NCI-H2196 treated with DMSO at 0.1 percent for 48 hours (cell line): Measurements from ENCODE around the gene BTBD2.
A peak's percentile ranks its signal among the peaks of the same experiment; 100 is the strongest.
"Not testable (repeated sequence)": the region's sequence is repeated elsewhere in the genome, so short reads cannot be mapped to it uniquely, and the experiment has no call there.

ENCODE experiments used
- DNase-seq: peaks from one replicate; lab custom pipeline; 2025; ENCODE audit not compliant: unreplicated experiment; lab: John Stamatoyannopoulos, UW

BTBD2 gene

DNA sequence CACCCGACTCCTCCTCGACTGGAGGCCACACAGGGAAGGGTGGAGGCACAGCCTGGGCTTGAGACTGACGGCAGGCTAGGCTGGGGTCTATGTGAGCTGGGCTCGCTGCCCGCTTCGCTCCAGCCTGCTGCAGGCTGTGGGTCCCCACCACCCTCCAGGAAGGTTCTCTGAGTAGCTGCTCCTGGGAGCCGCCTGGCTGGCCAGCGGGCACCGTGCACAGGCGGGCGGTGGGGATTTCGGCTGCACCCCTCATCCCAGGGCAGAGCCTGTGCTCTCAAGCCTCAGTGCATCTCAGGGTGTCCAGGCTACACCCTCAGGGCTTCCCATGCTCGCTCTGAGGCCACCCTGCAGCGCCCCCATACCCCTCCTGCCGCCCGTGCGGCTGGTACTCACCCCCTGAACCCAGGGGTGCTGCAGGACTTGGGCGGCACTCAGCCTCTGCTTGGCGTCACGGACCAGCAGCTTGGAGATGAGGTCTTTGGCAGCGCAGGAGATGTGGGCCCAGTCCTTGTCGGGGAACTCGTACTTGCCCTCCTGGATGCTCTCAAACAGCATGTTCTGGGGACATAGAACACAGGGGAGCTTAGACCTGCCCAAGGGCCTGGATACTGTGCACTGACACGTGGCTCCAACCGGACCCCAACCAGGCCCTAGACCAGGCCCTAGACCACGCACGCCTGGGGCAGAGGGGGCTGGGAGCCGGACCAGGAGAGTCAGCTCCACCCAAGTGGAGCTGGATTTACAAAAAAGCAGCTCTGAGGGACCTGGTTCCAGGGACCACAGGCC, 25.3 kb upstream of the BTBD2 start:
- DNase-seq, result no peak

DNA sequence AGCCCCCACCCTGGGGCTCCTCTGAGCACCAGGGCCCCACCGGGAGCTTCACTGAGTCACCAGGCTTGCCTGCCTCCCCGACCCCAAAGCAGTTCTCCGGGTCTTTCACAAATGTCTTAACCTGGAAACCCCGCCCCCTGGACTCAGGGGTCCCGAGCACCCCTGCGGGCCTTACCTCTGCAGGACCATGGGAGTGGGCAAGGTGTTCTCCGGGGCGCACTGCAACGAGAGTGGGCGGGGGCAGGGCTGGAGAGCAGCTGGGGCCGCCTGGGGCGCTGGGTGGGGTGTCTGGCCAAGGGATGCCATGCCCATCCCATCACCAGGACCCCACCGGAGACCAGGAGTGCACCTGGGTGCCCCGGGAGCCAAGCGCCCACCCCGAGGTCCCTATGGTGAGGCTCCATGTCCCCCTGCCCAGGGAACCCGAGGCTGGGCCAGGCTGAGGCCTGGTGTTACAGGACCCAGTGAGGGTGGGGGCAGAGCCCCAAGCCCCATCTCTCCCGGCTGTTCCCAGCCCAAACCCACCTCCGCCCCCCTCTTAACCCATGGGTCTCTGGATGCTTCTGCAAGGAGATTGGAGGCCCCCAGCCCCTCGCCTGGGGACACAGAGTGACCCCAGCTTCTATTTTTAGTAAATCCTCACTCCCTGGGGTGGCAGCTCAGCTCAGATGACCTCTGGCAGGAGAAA, 24.6 kb upstream of the BTBD2 start:
- DNase-seq, result no peak

DNA sequence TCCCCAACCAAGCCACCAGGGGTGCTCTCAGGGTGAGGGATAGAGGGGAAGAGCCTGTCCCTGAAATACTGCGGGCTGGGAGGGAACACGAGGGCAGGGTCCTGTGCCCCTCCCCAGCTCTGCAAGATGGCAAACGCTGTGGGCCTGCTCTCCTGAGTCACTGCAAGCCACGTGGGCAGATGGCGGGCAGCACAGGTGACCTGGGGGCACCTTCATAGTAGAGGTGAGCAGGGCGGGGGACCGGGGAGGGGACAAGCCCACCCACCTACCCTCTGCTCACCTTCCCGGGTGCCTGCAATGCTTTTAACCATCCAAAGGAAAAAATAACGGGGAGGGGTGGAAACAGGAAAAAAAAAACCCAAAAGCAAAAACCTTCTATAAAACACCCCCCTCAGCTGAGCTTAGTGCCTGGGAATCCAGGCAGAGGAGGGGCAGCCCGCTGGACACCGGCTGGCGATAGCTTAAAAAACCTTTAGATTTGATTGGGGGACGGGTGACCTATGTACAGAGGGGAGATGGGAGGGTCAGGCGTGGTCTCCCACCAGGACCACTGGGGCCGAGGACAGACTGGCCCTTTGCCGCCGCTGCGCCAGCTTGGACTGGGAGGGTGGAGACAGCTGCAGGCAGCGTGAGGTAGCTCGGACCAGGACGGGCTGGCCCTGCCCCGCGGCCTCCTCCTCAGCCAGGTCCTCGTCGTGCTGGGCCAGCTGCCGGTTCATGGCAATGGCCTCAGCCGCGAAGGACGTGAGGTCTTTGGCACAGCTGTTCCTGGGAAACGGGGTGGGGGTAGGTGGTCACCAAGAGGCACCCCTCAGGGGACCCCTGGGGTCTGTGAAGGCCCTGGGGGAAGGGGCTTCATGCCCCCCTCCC, 23.8 kb upstream of the BTBD2 start:
- DNase-seq, result no peak

DNA sequence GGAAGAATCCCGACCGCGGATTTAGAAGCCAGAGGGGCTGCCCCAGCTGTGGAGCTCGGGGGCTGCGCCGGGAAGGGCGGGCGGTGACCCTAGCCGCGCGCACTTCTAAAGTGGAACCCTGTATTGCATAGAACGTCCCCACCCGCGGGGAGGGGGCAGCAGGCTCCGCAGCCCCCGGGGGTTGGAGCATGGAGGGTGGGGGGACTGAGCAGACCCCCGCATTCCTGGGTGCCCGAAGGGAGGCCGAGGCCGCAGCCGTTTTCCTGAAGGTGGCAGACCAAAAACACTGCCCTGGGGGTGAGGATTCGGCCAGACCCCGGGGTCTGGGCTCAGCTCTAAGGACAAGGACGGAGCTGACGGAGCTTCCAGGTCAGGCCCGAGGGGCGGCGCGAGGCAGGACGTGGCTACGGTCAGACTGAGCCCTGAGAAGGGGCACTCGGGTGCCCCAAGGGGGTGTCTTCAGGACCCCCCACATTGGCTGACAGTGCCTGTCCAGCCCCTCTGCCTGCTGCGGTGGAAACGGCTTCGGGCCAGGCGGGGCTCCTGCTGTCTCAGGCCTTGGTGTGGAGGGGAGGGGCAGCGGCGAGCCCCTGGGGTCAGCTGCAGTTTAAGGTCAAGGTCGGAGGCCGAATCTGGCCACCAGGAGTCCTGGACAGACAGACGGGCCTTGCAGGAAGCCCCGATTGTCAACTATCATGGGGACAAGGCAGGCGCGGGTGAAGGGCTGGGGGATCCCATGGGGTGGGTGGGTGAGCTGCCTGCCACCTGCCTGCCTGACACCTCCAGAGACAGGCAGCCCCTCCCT, 23.0 kb upstream of the BTBD2 start:
- DNase-seq, result no peak

DNA sequence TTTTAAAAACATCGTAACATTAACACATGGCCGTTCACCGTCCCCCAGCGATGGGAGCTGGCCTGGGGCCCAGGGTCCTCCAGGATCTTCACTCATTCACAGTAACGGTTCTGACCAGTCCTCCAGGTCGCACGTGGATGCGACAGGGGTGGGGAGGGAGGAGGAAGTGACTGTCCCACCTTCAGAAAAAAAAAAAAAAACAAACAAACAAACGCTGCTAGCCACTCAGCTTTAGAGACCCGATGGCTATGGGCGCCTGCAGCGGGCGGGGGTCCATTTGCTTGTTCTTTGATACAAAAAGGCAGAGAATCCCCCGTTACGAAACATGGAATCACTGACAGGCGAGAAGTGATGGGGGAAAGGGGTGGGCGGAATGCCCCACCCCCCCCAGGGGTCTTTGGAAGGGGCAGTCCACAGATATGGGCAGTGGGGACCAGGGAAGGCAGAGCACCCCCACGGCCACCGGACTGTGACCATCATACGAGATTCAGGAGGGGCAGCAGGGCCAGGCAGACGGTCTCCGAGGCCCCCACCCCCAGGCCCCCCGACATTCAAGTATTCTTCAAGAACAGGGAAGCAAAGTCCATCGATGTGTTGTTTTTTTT, 22.2 kb upstream of the BTBD2 start:
- no peak for DNase-seq

DNA sequence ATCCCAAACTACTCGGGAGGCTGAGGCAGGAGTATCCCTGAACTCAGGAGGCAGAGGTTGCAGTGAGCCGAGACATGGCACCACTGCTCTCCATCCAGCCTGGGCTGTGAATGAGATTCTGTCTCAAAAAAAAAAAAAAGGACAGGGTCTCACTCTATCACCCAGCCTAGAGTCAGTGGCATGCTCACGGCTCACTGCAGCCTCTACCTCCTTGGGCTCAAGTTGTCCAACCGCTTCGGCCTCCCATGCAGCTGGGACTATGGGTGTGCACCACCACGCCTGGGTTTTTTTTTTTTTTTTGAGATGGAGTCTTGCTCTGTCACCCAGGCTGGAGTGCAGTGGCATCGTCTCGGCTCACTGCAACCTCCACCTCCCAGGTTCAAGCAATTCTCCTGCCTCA, 20.9 kb upstream of the BTBD2 start:
- no peak for DNase-seq

DNA sequence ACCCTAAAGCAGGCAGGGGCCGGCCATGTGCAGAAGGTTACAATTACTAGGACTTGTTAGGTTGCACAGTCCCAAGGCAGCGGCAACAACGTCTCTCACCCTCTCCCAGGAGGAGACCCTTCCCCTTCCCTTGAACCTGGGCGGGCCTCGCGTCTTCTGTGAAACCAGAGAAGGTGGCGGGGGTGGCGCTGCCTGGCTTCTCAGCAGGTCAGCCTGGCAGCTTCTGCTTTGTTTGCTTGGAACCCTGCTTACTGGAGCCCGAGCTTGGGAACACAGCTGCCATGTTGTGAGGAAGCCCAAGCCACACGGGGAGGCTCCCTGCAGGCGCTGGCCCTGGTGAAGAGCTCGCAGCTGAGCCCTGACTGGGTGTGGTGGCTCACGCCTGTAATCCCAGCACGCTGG, 20.1 kb upstream of the BTBD2 start:
- DNase-seq, result no peak

DNA sequence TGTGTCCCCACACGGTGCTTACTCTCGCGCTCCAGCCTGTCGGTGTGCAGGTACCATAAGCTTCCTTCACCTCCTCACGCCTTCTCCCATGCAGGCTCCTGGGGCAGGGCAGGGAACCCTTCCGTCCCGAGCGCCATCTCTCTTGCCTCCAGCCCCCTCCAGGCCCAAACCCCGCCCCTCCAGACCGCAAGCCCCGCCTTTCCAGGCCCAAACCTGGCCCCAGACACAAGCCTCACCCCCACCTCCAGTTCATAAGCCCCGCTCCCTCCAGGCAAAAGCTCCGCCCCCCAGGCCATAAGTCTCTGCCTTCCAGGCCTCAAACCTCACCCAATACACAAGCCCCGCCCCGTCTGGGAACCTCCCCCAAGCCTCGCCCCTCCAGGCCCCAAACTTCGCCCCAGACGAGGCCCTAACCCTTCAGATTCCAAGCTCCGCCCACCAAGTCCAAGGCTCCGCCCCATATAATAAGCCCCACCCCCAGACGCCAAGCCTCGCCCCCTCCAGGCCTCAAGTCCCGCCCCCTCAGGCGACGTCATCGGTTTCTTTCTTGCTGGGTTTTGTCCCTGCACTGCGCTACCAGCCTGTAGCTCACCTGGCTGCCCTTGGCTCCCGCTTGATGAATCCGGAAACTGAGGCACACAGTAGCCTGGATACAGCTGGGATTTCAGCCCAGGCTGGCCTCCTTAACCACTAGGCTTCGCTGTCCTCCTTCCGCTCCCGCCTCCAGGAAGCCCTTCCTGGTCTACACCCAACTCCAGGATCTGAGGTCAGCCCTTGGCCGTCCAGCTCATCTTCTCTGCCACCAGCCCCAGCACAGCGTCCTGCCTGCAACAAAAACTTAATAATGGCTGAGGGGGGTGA, 19.4 kb upstream of the BTBD2 start:
- DNase-seq, result no peak

DNA sequence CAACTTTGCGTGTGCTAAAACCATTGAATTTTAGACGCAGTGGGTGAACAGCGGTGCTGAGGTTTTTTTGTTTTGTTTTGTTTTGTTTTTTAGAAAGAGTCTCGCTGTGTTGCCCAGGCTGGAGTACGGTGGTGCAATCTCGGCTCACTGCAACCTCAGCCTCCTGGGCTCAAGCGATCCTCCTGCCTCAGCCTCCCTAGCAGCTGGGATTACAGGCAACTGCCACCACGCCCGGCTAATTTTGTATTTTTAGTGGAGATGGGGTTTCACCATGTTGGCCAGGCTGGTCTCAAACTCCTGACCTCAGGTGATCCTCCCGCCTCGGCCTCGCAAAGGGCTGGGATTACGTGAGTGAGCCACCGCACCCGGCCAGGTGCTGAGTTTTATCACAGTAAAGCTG, 18.7 kb upstream of the BTBD2 start:
- not testable (repeated sequence) for DNase-seq

DNA sequence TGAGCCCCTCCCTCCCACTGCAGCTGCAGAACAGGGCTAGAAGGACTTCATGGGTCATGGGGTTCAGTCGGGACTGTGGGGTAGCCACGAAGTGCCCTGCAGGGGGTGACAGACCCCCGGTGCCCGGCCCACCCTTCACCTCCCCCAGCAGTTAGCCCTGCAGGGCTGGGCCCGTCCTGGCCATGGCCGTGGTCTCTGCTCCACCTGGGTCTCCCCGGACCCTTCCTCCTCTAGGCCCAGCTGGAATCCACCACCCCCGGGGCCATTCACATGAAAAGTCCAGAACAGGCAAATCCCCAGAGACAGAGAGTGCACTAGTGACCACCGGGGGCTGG, 18.3 kb upstream of the BTBD2 start:
- no peak for DNase-seq

DNA sequence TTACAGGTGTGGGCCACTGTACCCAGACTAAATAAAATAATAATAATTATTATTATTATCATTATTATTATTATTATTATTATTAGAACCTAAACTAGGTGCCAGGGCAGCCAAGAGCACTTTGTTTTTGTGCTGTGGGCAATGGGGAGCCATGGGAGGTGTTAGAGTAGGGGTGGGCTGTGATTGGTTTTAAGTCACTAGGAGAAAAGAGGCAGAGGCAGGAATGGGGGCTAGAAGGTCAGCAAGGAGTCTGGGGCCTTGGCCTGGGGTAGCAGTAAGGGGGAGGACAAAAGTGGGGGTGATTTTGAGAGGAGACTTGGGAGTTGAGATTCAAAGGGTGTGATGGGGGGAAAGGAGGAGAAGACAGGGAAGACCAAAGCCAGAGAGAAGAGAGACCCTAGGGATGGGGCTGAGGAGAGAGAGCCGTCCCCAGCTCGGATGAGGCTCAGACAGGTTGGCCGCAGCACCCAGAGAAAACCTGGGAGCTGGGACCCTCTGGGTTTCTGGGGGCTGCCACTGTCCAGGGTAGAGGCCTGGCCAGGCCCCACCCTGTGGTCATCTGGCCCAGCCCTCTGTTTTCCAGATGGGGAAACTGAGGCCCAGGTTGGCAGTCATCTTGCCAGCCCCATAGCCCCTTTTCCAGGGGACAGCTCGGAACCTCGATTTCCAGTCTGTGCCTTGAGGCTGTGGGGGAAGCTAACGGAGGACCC, 17.8 kb upstream of the BTBD2 start:
- DNase-seq, result no peak

DNA sequence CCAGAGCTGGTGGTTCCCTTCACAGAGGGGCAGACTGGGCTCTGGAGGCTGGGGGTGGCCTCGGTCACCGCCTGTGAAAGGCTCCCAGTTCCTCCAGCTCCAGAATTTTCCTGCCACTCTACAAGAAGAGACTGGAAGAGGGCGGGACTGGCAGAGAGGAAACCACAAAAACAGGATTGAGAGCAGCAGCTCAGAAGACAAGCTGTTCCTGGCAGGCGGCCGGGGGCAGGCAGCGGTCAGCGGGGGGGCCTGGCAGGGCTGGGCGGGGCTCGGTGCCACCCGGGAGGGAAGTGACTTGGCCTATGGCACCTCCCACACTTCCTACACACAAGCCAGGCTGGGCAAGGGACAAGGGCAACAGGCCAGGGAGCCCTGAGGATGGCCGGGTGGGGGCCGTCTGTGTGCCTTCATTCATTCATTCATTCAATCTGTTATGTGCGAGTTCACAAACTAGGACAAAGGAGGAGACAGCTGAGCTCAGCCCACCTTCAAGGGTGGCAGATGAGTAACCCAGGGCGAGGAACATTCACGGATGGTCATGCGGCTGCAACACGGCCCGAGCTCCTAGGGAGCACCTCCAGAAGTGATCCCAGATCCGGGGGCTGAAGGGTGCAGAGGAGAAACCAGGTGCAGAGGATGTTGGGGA, 16.9 kb upstream of the BTBD2 start:
- DNase-seq, result peak; percentile 96

DNA sequence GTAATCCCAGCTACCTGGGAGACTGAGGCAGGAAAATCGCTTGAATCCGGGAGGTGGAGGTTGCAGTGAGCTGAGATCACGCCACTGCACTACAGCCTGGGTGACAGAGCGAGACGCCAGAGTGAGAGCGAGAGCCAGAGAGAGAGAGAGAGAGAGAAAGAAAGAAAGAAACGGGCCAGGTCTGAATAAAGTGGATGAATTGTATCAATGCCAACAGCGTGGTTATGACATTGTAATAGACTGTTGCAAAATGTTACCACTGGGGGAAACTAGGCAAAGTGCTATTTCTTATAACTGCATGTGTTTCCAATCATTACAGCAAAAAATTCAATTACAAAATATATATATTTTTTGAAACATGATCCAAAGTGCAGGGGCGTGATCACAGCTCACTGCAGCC, 11.8 kb upstream of the BTBD2 start:
- no peak for DNase-seq

DNA sequence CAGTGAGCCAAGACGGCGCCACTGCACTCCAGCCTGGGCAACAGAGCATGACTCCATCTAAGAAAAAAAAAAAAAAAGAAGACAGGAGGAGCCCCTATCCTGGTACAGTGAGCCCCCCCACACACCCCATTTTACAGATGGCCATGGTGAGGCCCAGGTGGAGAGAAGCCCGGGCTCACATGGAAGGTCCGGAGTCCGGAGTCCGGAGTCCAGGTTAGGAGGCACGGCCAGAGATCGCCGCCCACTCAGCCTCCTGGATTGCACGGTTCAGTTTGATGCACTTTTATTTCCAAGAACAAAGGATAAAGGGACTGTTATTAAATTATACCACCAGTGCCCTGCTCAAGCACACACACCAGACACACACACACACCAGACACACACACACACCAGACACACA, 11.3 kb upstream of the BTBD2 start:
- no peak for DNase-seq

DNA sequence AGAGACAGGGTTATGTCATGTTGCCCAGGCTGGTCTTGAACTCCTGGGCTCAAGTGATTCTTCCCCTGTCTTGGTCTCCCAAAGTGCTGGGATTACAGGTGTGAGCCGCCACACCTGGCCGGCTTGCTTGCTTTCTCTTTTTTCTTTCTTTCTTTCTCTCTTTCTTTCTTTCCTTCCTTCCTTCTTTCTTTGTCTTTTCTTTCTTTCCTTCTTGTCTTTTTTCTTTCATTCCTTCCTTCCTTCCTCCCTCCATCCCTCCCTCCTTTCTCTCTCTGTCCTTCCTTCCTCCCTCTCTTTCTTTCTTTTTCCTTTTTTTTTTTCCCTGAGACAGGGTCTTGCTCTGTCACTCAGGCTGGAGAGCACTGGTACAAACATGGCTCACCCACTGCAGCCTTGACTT, 6.8 kb upstream of the BTBD2 start:
- DNase-seq, result no peak

DNA sequence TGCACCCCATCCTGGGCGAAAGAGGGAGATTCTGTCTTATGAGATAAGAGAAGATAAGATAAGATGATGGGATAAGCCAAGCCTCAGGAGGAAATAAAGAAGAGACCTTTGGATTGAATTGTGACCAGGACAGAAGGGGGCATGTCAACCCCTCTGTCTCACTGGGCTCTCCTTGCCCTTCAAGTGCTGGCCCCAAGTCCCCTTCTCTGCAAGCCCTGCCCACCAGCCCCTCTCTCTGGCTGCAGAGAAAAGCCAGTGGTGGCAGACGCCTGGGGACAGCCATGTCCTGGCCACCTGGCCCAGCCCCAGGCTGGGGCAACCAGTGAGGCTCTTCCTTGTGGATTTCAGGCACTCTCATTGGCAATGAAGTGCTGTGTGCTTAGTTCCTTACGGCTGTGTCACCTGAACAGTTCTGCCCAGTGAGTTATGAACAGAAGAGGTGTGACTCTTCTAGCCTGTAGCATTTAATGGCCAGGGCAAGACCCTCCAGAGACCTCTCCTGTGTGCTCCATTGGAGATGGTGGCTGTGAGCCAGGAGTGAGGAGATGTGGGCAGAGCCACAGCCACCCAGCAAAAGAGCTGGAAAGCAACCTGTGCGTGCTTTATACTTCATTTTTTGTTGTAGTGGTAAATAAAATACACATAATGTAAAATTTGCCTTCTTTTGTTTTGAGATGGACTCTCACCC, 6.1 kb upstream of the BTBD2 start:
- no peak for DNase-seq

DNA sequence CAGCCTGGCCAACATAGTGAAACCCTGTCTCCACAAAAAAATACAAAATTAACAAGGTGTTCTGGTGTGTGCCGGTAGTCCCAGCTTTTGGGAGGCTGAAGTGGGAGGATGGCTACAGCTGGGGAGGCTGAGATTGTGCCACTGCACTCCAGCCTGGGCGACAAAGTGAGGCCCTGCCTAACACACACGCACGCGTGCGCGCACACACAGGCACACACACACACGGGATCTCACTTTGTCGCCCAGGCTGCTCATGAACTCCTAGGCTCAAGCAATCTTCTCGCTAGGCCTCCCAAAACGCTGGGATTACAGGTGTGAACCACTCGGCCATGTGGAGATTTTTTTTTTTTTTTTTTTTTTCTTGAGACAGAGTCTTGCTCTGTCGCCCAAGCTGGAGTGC, 3.2 kb upstream of the BTBD2 start:
- DNase-seq, result no peak
